Liver (tissue), 9 donors: Measurements from ENCODE around the gene BRD8. TPM values are rescaled to one million over a fixed set of nuclear protein-coding genes. Genes with fewer than 3 reads are reported as not detected.

Source experiments
- DNase-seq: peaks from one replicate; pipeline ENCODE4 v3.0.0-alpha.2; 2017; ENCODE audit warnings: low spot score
- H3K27ac ChIP-seq, 2 donors: one replicate each; pipeline ENCODE4 v1.7.0; 2013; ENCODE audit warnings: inconsistent platforms in 2 of 2, low read length in 2 of 2, control low read depth in 1 of 2, low read depth in 1 of 2, mild to moderate bottlenecking in 1 of 2
- H3K27me3 ChIP-seq, 4 donors: one replicate each; pipeline versions ENCODE4 v1.6.1 to v1.7.0; 2013; ENCODE audit warnings: low read length in 3 of 4, inconsistent platforms in 1 of 4, mild to moderate bottlenecking in 1 of 4, moderate library complexity in 1 of 4; ENCODE audit not compliant: control insufficient read depth in 4 of 4, insufficient read depth in 4 of 4
- H3K36me3 ChIP-seq, 4 donors: one replicate each; pipeline versions ENCODE4 v1.6.1 to v1.7.0; 2013; ENCODE audit warnings: low read length in 3 of 4, mild to moderate bottlenecking in 3 of 4, low read depth in 1 of 4, moderate library complexity in 1 of 4; ENCODE audit not compliant: control insufficient read depth in 4 of 4, insufficient read depth in 3 of 4
- H3K4me1 ChIP-seq, 4 donors: one replicate each; pipeline versions ENCODE4 v1.6.1 to v1.7.0; 2013; ENCODE audit warnings: low read length in 3 of 4, mild to moderate bottlenecking in 3 of 4, moderate library complexity in 1 of 4; ENCODE audit not compliant: control insufficient read depth in 4 of 4, insufficient read depth in 4 of 4
- H3K4me3 ChIP-seq, 3 donors: one replicate each; pipeline versions ENCODE4 v1.6.1 to v1.7.0; 2013; ENCODE audit warnings: low read length in 3 of 3, control low read depth in 1 of 3, low read depth in 1 of 3, mild to moderate bottlenecking in 1 of 3
- H3K9ac ChIP-seq, 2 donors: one replicate each; pipeline ENCODE4 v1.7.0; 2013; ENCODE audit warnings: low read length in 2 of 2, mild to moderate bottlenecking in 2 of 2, moderate library complexity in 2 of 2, control low read depth in 1 of 2, low read depth in 1 of 2
- H3K9me3 ChIP-seq, 4 donors: one replicate each; pipeline versions ENCODE4 v1.6.1 to v1.7.0; 2013; ENCODE audit warnings: low read length in 3 of 4; ENCODE audit not compliant: control insufficient read depth in 4 of 4
- EGR1 ChIP-seq, 2 donors: IDR thresholded peaks; 2 replicates each; pipeline ENCODE4 v1.6.1; 2016 to 2018; ENCODE audit warnings: antibody characterized with exemption in 2 of 2, low read depth in 2 of 2
- FOXA1 ChIP-seq: IDR thresholded peaks from 2 replicates; pipeline ENCODE4 v1.6.1; 2016; ENCODE audit warnings: antibody characterized with exemption
- FOXA2 ChIP-seq: IDR thresholded peaks from 2 replicates; pipeline ENCODE4 v1.6.1; 2016; ENCODE audit warnings: antibody characterized with exemption
- GABPA ChIP-seq, 2 donors: IDR thresholded peaks in 1 of 2; conservative IDR thresholded peaks in 1 of 2; 2 replicates each; pipeline ENCODE4 v1.6.1; 2016; ENCODE audit warnings: antibody characterized with exemption in 2 of 2, mild to moderate bottlenecking in 1 of 2, moderate library complexity in 1 of 2
- HNF4A ChIP-seq, 2 donors: conservative IDR thresholded peaks; 2 replicates each; pipeline ENCODE4 v1.6.1; 2016; ENCODE audit warnings: antibody characterized with exemption in 2 of 2, mild to moderate bottlenecking in 2 of 2
- HNF4G ChIP-seq: IDR thresholded peaks from 2 replicates; pipeline ENCODE4 v1.6.1; 2016; ENCODE audit warnings: antibody characterized with exemption
- JUND ChIP-seq, 2 donors: IDR thresholded peaks; 2 replicates each; pipeline ENCODE4 v1.6.1; 2016; ENCODE audit warnings: antibody characterized with exemption in 2 of 2
- NR2F2 ChIP-seq: IDR thresholded peaks from 2 replicates; pipeline ENCODE4 v1.6.1; 2016; ENCODE audit warnings: antibody characterized with exemption
- RAD21 ChIP-seq, 2 donors: IDR thresholded peaks; 2 replicates each; pipeline ENCODE4 v1.6.1; 2016; ENCODE audit warnings: antibody characterized with exemption in 2 of 2, mild to moderate bottlenecking in 2 of 2
- RXRA ChIP-seq, 2 donors: IDR thresholded peaks; 2 replicates each; pipeline ENCODE4 v1.6.1; 2017 to 2018; ENCODE audit warnings: antibody characterized with exemption in 2 of 2, mild to moderate bottlenecking in 1 of 2
- SP1 ChIP-seq: IDR thresholded peaks from 2 replicates; pipeline ENCODE4 v1.6.1; 2018; ENCODE audit warnings: antibody characterized with exemption, mild to moderate bottlenecking
- TAF1 ChIP-seq: conservative IDR thresholded peaks from 2 replicates; pipeline ENCODE4 v1.6.1; 2016; ENCODE audit warnings: antibody characterized with exemption, mild to moderate bottlenecking
- YY1 ChIP-seq: IDR thresholded peaks from 2 replicates; pipeline ENCODE4 v1.6.1; 2016; ENCODE audit warnings: antibody characterized with exemption, mild to moderate bottlenecking
- polyA plus RNA-seq, 2 donors: library from polyadenylated mRNA; stranded (reverse) in 1 of 2; unstranded in 1 of 2; fragments of 200-250 nt in 1 of 2; fragments of >200 nt in 1 of 2; fragmentation: Nextera tagmentation in 1 of 2; extraction: Ambion mirVana in 1 of 2; gene quantifications; one replicate each; pipeline versions ENCODE4 v1.2.1 to v1.2.3, GENCODE V29; 2013 to 2015
- total RNA-seq, 2 donors: library from RNA; depleted of rRNA; stranded (reverse); fragments of >200 nt; gene quantifications; one replicate each; pipeline ENCODE4 v1.2.3, GENCODE V29; 2014
- TF ChIP-seq, protein P1 (sequence below): IDR thresholded peaks from 2 replicates; pipeline ENCODE4 v1.6.1; 2016; ENCODE audit warnings: antibody characterized with exemption, mild to moderate bottlenecking
- TF ChIP-seq, protein P2 (sequence below): IDR thresholded peaks from 2 replicates; pipeline ENCODE4 v1.6.1; 2016; ENCODE audit warnings: antibody characterized with exemption
- TF ChIP-seq, protein P3 (sequence below): fragments of 150-350 bp; IDR thresholded peaks from 2 replicates; pipeline ENCODE4 v1.5.1; 2017; ENCODE audit warnings: improper control_type of control experiment, low read depth, low read length; ENCODE audit not compliant: missing input control
- TF ChIP-seq, protein P4 (sequence below): IDR thresholded peaks from 2 replicates; pipeline ENCODE4 v1.6.1; 2016; ENCODE audit warnings: antibody characterized with exemption
- TF ChIP-seq, protein P5 (sequence below): IDR thresholded peaks from 2 replicates; pipeline ENCODE4 v1.6.1; 2016; ENCODE audit warnings: antibody characterized with exemption
- donor health status: healthy.
- donor health status: healthy.
- donor health status: healthy.
- donor health status: healthy.
- donor health status: healthy.

The BRD8 gene
- total and polyA plus RNA-seq, 4 donors = 14.8 to 34.5 (median 29.6) TPM

DNA sequence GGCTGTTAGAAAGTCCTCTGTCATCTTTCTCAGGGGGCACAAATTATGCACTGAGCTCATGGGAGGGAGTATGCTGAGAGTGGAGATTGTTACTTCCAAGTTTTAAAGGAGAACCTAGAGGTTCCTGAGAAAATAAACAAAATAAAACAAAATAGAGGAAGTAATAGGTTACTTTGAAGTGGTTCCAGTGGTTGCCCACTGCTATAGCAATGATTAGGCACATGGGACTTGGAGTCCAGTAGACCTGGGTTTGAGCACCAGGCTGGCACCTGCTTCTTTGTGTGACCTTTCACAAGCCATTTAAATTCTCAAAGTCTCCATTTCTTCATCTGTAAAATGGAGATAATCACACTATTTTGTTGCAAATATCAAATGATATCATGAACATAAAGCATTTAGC is 48.5 kb upstream of the BRD8 start:
- Histone ChIP-seq H3K4me3 (no peak overlapping the region), H3K9me3 (peaks cover 2 to 7% (median 3%) of the 10 kb centered on the region in 4 donors), H3K36me3 (no peaks in the 10 kb centered on the region), H3K4me1 (peaks cover 0 to 7% (median 4%) of the 10 kb centered on the region in 4 donors), H3K9ac (no peak overlapping the region), H3K27me3 (no peaks in the 10 kb centered on the region), H3K27ac (no peak overlapping the region)
- no peak for DNase-seq
- TF ChIP-seq HNF4A (conservative IDR thresholded peaks at IDR 0.05) (no peak), HNF4G (no peak), TAF1 (no peak), JUND (IDR thresholded peaks at IDR 0.05) (no peak), GABPA (IDR thresholded peaks at IDR 0.05 in 1 of 2, conservative IDR thresholded peaks at IDR 0.05 in 1 of 2) (no peak), SP1 (no peak), EGR1 (IDR thresholded peaks at IDR 0.05; ENCODE audit: low read depth in 2 of 2) (no peak), RXRA (IDR thresholded peaks at IDR 0.05) (no peak), RAD21 (IDR thresholded peaks at IDR 0.05) (no peak), FOXA2 (no peak), YY1 (no peak), NR2F2 (no peak), FOXA1 (no peak)
- TF ChIP-seq, protein P1, sequence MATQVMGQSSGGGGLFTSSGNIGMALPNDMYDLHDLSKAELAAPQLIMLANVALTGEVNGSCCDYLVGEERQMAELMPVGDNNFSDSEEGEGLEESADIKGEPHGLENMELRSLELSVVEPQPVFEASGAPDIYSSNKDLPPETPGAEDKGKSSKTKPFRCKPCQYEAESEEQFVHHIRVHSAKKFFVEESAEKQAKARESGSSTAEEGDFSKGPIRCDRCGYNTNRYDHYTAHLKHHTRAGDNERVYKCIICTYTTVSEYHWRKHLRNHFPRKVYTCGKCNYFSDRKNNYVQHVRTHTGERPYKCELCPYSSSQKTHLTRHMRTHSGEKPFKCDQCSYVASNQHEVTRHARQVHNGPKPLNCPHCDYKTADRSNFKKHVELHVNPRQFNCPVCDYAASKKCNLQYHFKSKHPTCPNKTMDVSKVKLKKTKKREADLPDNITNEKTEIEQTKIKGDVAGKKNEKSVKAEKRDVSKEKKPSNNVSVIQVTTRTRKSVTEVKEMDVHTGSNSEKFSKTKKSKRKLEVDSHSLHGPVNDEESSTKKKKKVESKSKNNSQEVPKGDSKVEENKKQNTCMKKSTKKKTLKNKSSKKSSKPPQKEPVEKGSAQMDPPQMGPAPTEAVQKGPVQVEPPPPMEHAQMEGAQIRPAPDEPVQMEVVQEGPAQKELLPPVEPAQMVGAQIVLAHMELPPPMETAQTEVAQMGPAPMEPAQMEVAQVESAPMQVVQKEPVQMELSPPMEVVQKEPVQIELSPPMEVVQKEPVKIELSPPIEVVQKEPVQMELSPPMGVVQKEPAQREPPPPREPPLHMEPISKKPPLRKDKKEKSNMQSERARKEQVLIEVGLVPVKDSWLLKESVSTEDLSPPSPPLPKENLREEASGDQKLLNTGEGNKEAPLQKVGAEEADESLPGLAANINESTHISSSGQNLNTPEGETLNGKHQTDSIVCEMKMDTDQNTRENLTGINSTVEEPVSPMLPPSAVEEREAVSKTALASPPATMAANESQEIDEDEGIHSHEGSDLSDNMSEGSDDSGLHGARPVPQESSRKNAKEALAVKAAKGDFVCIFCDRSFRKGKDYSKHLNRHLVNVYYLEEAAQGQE = no peak
- TF ChIP-seq, protein P2, sequence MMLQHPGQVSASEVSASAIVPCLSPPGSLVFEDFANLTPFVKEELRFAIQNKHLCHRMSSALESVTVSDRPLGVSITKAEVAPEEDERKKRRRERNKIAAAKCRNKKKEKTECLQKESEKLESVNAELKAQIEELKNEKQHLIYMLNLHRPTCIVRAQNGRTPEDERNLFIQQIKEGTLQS = no peak
- TF ChIP-seq, protein P3, sequence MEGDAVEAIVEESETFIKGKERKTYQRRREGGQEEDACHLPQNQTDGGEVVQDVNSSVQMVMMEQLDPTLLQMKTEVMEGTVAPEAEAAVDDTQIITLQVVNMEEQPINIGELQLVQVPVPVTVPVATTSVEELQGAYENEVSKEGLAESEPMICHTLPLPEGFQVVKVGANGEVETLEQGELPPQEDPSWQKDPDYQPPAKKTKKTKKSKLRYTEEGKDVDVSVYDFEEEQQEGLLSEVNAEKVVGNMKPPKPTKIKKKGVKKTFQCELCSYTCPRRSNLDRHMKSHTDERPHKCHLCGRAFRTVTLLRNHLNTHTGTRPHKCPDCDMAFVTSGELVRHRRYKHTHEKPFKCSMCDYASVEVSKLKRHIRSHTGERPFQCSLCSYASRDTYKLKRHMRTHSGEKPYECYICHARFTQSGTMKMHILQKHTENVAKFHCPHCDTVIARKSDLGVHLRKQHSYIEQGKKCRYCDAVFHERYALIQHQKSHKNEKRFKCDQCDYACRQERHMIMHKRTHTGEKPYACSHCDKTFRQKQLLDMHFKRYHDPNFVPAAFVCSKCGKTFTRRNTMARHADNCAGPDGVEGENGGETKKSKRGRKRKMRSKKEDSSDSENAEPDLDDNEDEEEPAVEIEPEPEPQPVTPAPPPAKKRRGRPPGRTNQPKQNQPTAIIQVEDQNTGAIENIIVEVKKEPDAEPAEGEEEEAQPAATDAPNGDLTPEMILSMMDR = no peak
- TF ChIP-seq, protein P4, sequence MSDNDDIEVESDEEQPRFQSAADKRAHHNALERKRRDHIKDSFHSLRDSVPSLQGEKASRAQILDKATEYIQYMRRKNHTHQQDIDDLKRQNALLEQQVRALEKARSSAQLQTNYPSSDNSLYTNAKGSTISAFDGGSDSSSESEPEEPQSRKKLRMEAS = no peak
- TF ChIP-seq, protein P5, sequence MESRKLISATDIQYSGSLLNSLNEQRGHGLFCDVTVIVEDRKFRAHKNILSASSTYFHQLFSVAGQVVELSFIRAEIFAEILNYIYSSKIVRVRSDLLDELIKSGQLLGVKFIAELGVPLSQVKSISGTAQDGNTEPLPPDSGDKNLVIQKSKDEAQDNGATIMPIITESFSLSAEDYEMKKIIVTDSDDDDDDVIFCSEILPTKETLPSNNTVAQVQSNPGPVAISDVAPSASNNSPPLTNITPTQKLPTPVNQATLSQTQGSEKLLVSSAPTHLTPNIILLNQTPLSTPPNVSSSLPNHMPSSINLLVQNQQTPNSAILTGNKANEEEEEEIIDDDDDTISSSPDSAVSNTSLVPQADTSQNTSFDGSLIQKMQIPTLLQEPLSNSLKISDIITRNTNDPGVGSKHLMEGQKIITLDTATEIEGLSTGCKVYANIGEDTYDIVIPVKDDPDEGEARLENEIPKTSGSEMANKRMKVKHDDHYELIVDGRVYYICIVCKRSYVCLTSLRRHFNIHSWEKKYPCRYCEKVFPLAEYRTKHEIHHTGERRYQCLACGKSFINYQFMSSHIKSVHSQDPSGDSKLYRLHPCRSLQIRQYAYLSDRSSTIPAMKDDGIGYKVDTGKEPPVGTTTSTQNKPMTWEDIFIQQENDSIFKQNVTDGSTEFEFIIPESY = no peak
